ENCODE data around the gene PRRT3. TPM values are rescaled to one million over a fixed set of nuclear protein-coding genes. Genes with fewer than 3 reads are reported as not detected.
"Not testable (repeated sequence)": the region's sequence is repeated elsewhere in the genome, so short reads cannot be mapped to it uniquely, and the experiment has no call there.

The PRRT3 gene
- total RNA-seq, 1 experiment from 2014 or later, result 19.5 TPM

DNA sequence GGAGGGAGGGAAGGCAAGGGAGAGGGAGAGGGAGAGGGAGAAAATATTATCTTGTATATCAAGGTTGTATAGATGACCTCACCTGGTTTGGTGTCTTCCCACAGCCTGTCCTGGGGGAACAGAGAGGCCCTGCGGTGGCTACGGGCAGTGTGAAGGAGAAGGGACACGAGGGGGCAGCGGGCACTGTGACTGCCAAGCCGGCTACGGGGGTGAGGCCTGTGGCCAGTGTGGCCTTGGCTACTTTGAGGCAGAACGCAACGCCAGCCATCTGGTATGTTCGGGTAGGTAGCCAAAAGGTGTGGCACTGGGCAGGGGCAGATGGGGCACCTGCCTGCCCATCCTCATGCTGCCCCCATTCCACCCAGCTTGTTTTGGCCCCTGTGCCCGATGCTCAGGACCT is 11.5 kb downstream of the PRRT3 start:
- no peak overlapping the region for H3K18ac ChIP-seq (ENCODE audit: insufficient read length, low read depth, low read length)
- H3K4ac ChIP-seq (ENCODE audit: low read depth, low read length), result no peak overlapping the region
- H3K27me3 ChIP-seq (ENCODE audit: insufficient read depth, low read length), result no peaks in the 10 kb centered on the region
- no peak overlapping the region for H3K9ac ChIP-seq (ENCODE audit: extremely low read depth, insufficient read length, low read length)
- H3K14ac ChIP-seq (ENCODE audit: insufficient read depth, low read length), result no peak overlapping the region; the same call in 1 of the 2 replicates
- no peak overlapping the region for H2BK5ac ChIP-seq (ENCODE audit: insufficient read length, low read length)
- no peak overlapping the region for H3K27ac ChIP-seq (ENCODE audit: insufficient read length, low read depth, low read length)
- no peak overlapping the region for H3K27ac Mint-ChIP-seq
- no peak overlapping the region for H2BK15ac ChIP-seq (ENCODE audit: low read depth, low read length)
- H3K4me1 Mint-ChIP-seq, result 0 out of 4 replicates have a peak, but pooled peaks cover 0 to 4% of the 10 kb centered on the region in 2 experiments
- H3K9me3 Mint-ChIP-seq, result peaks cover 0 to 2% of the 10 kb centered on the region in 2 experiments; a peak in 2 of 5 replicates
- no peak overlapping the region for H2BK20ac ChIP-seq (ENCODE audit: low read depth, low read length, poor library complexity, severe bottlenecking)
- no peak overlapping the region for H3K4me3 Mint-ChIP-seq
- no CpG with 5 or more reads among the region's 10 CpGs for WGBS (ENCODE audit: extremely low coverage, insufficient read length, low lambda C conversion rate)
- H3K4me1 ChIP-seq (ENCODE audit: insufficient read depth, low read length), result no peaks in the 10 kb centered on the region
- no peak overlapping the region for H4K91ac ChIP-seq (ENCODE audit: insufficient read length, low read depth, low read length)
- no peak overlapping the region for H2AFZ ChIP-seq (ENCODE audit: low read length)
- no peak overlapping the region for H2BK120ac ChIP-seq (ENCODE audit: low read depth, low read length, poor library complexity, severe bottlenecking)
- no peaks in the 10 kb centered on the region for H3K23me2 ChIP-seq (ENCODE audit: insufficient read length, low read depth, low read length, poor library complexity, severe bottlenecking)
- H4K5ac ChIP-seq (ENCODE audit: insufficient read length, low read depth, low read length), result no peak overlapping the region
- no peaks in the 10 kb centered on the region for H4K20me1 ChIP-seq (ENCODE audit: control insufficient read depth, insufficient read depth, insufficient read length)
- H3K79me1 ChIP-seq (ENCODE audit: insufficient read depth, low read depth, low read length, poor library complexity, severe bottlenecking), result no peaks in the 10 kb centered on the region
- no peaks in the 10 kb centered on the region for H3K79me2 ChIP-seq (ENCODE audit: insufficient read depth, low read length)
- no peak overlapping the region for H3K23ac ChIP-seq (ENCODE audit: insufficient read length, low read depth, low read length)
- no peak for DNase-seq
- TF ChIP-seq, protein P1, sequence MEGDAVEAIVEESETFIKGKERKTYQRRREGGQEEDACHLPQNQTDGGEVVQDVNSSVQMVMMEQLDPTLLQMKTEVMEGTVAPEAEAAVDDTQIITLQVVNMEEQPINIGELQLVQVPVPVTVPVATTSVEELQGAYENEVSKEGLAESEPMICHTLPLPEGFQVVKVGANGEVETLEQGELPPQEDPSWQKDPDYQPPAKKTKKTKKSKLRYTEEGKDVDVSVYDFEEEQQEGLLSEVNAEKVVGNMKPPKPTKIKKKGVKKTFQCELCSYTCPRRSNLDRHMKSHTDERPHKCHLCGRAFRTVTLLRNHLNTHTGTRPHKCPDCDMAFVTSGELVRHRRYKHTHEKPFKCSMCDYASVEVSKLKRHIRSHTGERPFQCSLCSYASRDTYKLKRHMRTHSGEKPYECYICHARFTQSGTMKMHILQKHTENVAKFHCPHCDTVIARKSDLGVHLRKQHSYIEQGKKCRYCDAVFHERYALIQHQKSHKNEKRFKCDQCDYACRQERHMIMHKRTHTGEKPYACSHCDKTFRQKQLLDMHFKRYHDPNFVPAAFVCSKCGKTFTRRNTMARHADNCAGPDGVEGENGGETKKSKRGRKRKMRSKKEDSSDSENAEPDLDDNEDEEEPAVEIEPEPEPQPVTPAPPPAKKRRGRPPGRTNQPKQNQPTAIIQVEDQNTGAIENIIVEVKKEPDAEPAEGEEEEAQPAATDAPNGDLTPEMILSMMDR (conservative IDR thresholded peaks at IDR 0.05), result no peak
- no peak overlapping the region for H3K56ac ChIP-seq (ENCODE audit: insufficient read length, low read depth, low read length)
- H2BK12ac ChIP-seq (ENCODE audit: insufficient read length, low read depth, low read length), result no peak overlapping the region
- no peak overlapping the region for H3T11ph ChIP-seq (ENCODE audit: low read length)
- H3K9me3 ChIP-seq (ENCODE audit: control insufficient read depth, low read depth, low read length), result no peaks in the 10 kb centered on the region
- no peak overlapping the region for H4K8ac ChIP-seq (replicated peaks; ENCODE audit: insufficient read length, low read depth, low read length)
- H3K36me3 Mint-ChIP-seq (ENCODE audit: insufficient read depth in 1 of 3, low read depth in 3 of 3), result peaks cover 2 to 39% (median 21%) of the 10 kb centered on the region in 3 experiments; a peak in 6 of 7 replicates
- no peak overlapping the region for H3K4me2 ChIP-seq (ENCODE audit: insufficient read depth, insufficient read length, low read length)
- H2AK5ac ChIP-seq (ENCODE audit: insufficient read length, low read length), result no peak overlapping the region
- H3K27me3 Mint-ChIP-seq (ENCODE audit: low read depth), result peaks cover 4% of the 10 kb centered on the region

DNA sequence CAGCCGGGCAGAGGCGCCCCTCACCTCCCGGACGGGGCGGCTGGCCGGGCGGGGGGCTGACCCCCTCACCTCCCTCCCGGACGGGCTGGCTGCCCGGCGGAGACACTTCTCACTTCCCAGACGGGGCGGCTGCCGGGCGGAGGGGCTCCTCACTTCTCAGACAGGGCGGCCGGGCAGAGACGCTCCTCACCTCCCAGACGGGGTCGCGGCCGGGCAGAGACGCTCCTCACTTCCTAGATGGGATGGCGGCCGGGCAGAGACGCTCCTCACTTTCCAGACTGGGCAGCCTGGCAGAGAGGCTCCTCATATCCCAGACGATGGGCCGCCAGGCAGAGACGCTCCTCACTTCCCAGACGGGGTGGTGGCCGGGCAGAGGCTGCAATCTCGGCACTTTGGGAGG is 12.3 kb downstream of the PRRT3 start:
- not testable (repeated sequence) for H3K4me3 Mint-ChIP-seq; H3K23me2 ChIP-seq (ENCODE audit: insufficient read length, low read depth, low read length, poor library complexity, severe bottlenecking); H3K79me2 ChIP-seq (ENCODE audit: insufficient read depth, low read length); H2BK15ac ChIP-seq (ENCODE audit: low read depth, low read length); H2BK5ac ChIP-seq (ENCODE audit: insufficient read length, low read length); DNase-seq; H3K4ac ChIP-seq (ENCODE audit: low read depth, low read length); H4K5ac ChIP-seq (ENCODE audit: insufficient read length, low read depth, low read length); H3K27ac ChIP-seq (ENCODE audit: insufficient read length, low read depth, low read length); H4K8ac ChIP-seq (replicated peaks; ENCODE audit: insufficient read length, low read depth, low read length); H2BK120ac ChIP-seq (ENCODE audit: low read depth, low read length, poor library complexity, severe bottlenecking); H3K9ac ChIP-seq (ENCODE audit: extremely low read depth, insufficient read length, low read length); H3K27me3 ChIP-seq (ENCODE audit: insufficient read depth, low read length); H4K20me1 ChIP-seq (ENCODE audit: control insufficient read depth, insufficient read depth, insufficient read length); H2AK5ac ChIP-seq (ENCODE audit: insufficient read length, low read length); H3K14ac ChIP-seq (ENCODE audit: insufficient read depth, low read length); H3K4me1 Mint-ChIP-seq; H3K9me3 Mint-ChIP-seq; H3K18ac ChIP-seq (ENCODE audit: insufficient read length, low read depth, low read length); H3T11ph ChIP-seq (ENCODE audit: low read length); H2BK20ac ChIP-seq (ENCODE audit: low read depth, low read length, poor library complexity, severe bottlenecking); H4K91ac ChIP-seq (ENCODE audit: insufficient read length, low read depth, low read length); H3K23ac ChIP-seq (ENCODE audit: insufficient read length, low read depth, low read length); H3K4me2 ChIP-seq (ENCODE audit: insufficient read depth, insufficient read length, low read length); H3K27me3 Mint-ChIP-seq (ENCODE audit: low read depth); H3K27ac Mint-ChIP-seq; H3K79me1 ChIP-seq (ENCODE audit: insufficient read depth, low read depth, low read length, poor library complexity, severe bottlenecking); H3K9me3 ChIP-seq (ENCODE audit: control insufficient read depth, low read depth, low read length); H3K4me1 ChIP-seq (ENCODE audit: insufficient read depth, low read length); H2BK12ac ChIP-seq (ENCODE audit: insufficient read length, low read depth, low read length); H2AFZ ChIP-seq (ENCODE audit: low read length); H3K56ac ChIP-seq (ENCODE audit: insufficient read length, low read depth, low read length)
- peaks cover 6 to 48% (median 21%) of the 10 kb centered on the region in 3 experiments; a peak in 6 of 7 replicates for H3K36me3 Mint-ChIP-seq (ENCODE audit: insufficient read depth in 1 of 3, low read depth in 3 of 3)
- WGBS (ENCODE audit: extremely low coverage, insufficient read length, low lambda C conversion rate), result no CpG with 5 or more reads among the region's 32 CpGs

Data from H9 (cell line).